Peyer's patch (tissue), 4 donors: ENCODE data around the gene ESAM.

Experiments
- CTCF ChIP-seq, 6 experiments: fragments of 450-650 bp in 4 of 6; fragments of 200-600 bp in 2 of 6; sonication (generic) in 1 of 6; IDR thresholded peaks; one replicate each; pipeline ENCODE4 v1.5.1; 2017 to 2019; ENCODE audit warnings: antibody characterized with exemption in 6 of 6, mild to moderate bottlenecking in 3 of 6, moderate library complexity in 1 of 6
- POLR2A ChIP-seq, 2 donors: fragments of 450-650 bp; IDR thresholded peaks; one replicate each; pipeline ENCODE4 v1.5.1; 2017; ENCODE audit warnings: antibody characterized with exemption in 2 of 2, mild to moderate bottlenecking in 2 of 2, moderate library complexity in 2 of 2

DNA sequence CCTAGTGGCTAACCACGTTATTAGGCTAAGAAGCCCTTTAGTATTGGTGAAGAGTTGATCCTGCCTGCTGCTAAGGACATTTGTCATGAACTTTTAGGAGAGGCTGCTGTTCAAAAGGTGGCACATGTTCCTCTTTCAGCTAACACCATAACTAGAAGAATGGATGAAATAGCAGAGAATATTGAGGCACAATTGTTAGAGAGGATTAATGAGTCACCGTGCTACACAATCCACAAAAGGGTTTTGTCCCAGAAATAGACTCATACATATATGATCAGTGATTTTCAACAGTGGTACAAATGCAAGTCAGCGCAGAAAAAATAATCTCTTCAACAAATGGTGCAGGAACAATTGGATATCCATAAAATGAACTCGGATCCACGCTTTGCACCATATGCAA is 45.1 kb upstream of the ESAM start:
- no peak for TF ChIP-seq CTCF (IDR thresholded peaks at IDR 0.05)
- TF ChIP-seq POLR2A (IDR thresholded peaks at IDR 0.05): no peak
